Natural killer cell (primary cell): ENCODE results near the gene DAP3. TPM values are rescaled to one million over a fixed set of nuclear protein-coding genes. Genes with fewer than 3 reads are reported as not detected.
"Not testable (repeated sequence)": the region's sequence is repeated elsewhere in the genome, so short reads cannot be mapped to it uniquely, and the experiment has no call there.

Experiments used
- ATAC-seq, 3 donors: fragments of 150-1000 bp in 2 of 3; fragments of 200-7000 bp in 1 of 3; cut with Tn5 transposase; 1 replicate in 1 of 3; 2 replicates in 2 of 3; pipeline ENCODE4 v1.10.0; 2021; ENCODE audit warnings: mild to moderate bottlenecking in 2 of 3, moderate library complexity in 2 of 3
- DNase-seq, 2 donors: peaks; one replicate each; pipeline versions ENCODE4 v3.0.0 to v3.0.0-alpha.2; 2013 to 2021; ENCODE audit warnings: mixed read lengths in 1 of 2
- H3K27ac ChIP-seq: one replicate; pipeline ENCODE4 v1.5.1; 2013; ENCODE audit warnings: mild to moderate bottlenecking, low read length
- H3K27me3 ChIP-seq: one replicate; pipeline ENCODE4 v1.6.1; 2013; ENCODE audit warnings: low read length; ENCODE audit not compliant: control insufficient read depth, insufficient read depth
- H3K36me3 ChIP-seq: one replicate; pipeline ENCODE4 v1.6.1; 2013; ENCODE audit warnings: low read length; ENCODE audit not compliant: control insufficient read depth, insufficient read depth
- H3K4me1 ChIP-seq: one replicate; pipeline ENCODE4 v1.6.1; 2013; ENCODE audit warnings: low read length; ENCODE audit not compliant: control insufficient read depth, insufficient read depth
- H3K4me3 ChIP-seq: one replicate; pipeline ENCODE4 v1.5.1; 2013; ENCODE audit warnings: low read length
- H3K9me3 ChIP-seq: one replicate; pipeline ENCODE4 v1.6.1; 2013; ENCODE audit warnings: low read length; ENCODE audit not compliant: control insufficient read depth, insufficient read depth
- H3K27ac Mint-ChIP-seq, 2 donors: one replicate each; pipeline ENCODE4 v1.8.0; 2022; ENCODE audit warnings: mild to moderate bottlenecking in 2 of 2, mixed read lengths in 2 of 2, moderate library complexity in 1 of 2
- H3K27me3 Mint-ChIP-seq, 2 donors: one replicate each; pipeline ENCODE4 v1.8.0; 2022; ENCODE audit warnings: low read depth in 2 of 2, mixed read lengths in 2 of 2
- H3K36me3 Mint-ChIP-seq: one replicate; pipeline ENCODE4 v1.8.0; 2022; ENCODE audit warnings: mixed read lengths
- H3K4me1 Mint-ChIP-seq, 2 donors: one replicate each; pipeline ENCODE4 v1.8.0; 2022; ENCODE audit warnings: mixed read lengths in 2 of 2
- H3K4me3 Mint-ChIP-seq: one replicate; pipeline ENCODE4 v1.8.0; 2022; ENCODE audit warnings: mild to moderate bottlenecking, moderate library complexity, mixed read lengths
- H3K9me3 Mint-ChIP-seq, 2 donors: one replicate each; pipeline ENCODE4 v1.8.0; 2022; ENCODE audit warnings: mixed read lengths in 2 of 2
- WGBS: methylation state at CpG from one replicate; pipeline ENCODE4 v1.1.7; 2013; ENCODE audit warnings: missing lambda C conversion rate; ENCODE audit not compliant: insufficient coverage; 5-methylcytosine and 5-hydroxymethylcytosine counted together
- intact Hi-C: fragments of 100-400 bp; cut with micrococcal nuclease; formaldehyde crosslinking; loops from one replicate; pipeline ENCODE4 v1.14.2; 2022
- total RNA-seq, 4 donors: library from RNA; stranded (reverse); fragments of 120-200 nt in 1 of 4; gene quantifications; one replicate each; pipeline versions ENCODE4 v1.2.3 to v1.2.4, GENCODE V29; 2013 to 2022
- TF ChIP-seq, protein P1 (sequence below): fragments of 200-600 bp; IDR thresholded peaks from one replicate; pipeline ENCODE4 v1.8.0; 2022; ENCODE audit warnings: antibody characterized with exemption

DAP3 gene
- total RNA-seq, 3 donors from 2014 or later (not counting 1 experiment from before 2014, with no cell fraction given) = 83.9 to 97.5 (median 96.4) TPM

DNA sequence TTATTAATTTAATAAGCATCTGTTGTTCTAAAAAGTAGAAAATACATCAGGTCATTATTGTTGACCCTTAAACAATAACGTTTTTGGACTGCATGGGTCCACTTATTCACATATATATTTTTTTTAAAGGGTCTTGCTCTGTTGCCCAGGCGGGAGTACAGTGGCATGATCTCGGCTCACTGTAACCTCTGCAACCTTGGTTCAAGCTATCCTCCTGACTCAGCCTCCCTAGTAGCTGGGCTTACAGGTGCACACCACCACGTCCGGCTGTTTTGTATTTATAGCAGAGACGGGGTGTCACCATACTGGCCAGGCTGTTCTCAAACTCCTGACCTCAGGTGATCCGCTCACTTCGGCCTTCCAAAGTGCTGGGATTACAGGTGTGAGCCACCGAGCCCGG lies 53.0 kb downstream of the DAP3 start:
- intact Hi-C loops = no loop called here
- Mint-ChIP-seq H3K27ac (no peak overlapping the region), H3K27me3 (no peaks in the 10 kb centered on the region), H3K4me1 (peaks cover 7 to 9% of the 10 kb centered on the region in 2 donors), H3K4me3 (no peak overlapping the region), H3K9me3 (no peaks in the 10 kb centered on the region), H3K36me3 (no peaks in the 10 kb centered on the region)
- no peak for DNase-seq
- no peak for ATAC-seq
- 87% methylated on average over 10 of the region's 10 CpGs for WGBS
- Histone ChIP-seq H3K27ac (no peak overlapping the region), H3K27me3 (no peaks in the 10 kb centered on the region), H3K4me1 (peaks cover 10% of the 10 kb centered on the region), H3K9me3 (no peaks in the 10 kb centered on the region), H3K4me3 (no peak overlapping the region), H3K36me3 (peaks cover 15% of the 10 kb centered on the region)
- TF ChIP-seq, protein P1, sequence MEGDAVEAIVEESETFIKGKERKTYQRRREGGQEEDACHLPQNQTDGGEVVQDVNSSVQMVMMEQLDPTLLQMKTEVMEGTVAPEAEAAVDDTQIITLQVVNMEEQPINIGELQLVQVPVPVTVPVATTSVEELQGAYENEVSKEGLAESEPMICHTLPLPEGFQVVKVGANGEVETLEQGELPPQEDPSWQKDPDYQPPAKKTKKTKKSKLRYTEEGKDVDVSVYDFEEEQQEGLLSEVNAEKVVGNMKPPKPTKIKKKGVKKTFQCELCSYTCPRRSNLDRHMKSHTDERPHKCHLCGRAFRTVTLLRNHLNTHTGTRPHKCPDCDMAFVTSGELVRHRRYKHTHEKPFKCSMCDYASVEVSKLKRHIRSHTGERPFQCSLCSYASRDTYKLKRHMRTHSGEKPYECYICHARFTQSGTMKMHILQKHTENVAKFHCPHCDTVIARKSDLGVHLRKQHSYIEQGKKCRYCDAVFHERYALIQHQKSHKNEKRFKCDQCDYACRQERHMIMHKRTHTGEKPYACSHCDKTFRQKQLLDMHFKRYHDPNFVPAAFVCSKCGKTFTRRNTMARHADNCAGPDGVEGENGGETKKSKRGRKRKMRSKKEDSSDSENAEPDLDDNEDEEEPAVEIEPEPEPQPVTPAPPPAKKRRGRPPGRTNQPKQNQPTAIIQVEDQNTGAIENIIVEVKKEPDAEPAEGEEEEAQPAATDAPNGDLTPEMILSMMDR = no peak

DNA sequence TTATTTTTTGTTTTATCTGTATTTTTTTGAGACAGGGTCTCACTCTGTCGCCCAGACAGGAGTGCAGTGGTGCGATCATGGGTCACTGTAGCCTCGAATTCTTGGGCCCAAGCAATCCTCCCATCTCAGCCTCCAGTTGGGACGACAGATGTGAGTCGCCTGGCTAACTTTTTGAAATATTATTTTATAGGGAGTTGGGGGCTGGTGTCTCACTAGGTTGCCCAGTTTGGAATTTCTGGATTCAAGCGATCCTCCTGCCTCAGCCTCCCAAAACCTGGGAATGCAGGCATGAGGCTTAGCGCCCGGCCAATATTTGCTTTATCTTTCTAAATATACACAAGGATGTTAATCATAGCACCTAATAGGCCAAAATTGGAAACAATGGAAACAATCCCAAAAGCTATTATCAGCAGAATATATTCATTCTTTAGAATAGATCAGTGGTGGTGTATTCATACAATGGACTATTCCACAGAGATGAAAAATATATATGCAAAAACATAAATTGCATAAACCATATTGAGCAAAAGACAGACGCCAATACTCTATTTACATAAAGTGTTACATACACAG lies 55.9 kb downstream of the DAP3 start:
- Histone ChIP-seq H3K27me3 (no peaks in the 10 kb centered on the region), H3K4me3 (peak overlapping the region; percentile 46), H3K4me1 (peaks cover 10% of the 10 kb centered on the region), H3K9me3 (no peaks in the 10 kb centered on the region), H3K36me3 (no peaks in the 10 kb centered on the region), H3K27ac (peak overlapping the region; percentile 19)
- intact Hi-C loops = no loop called here
- Mint-ChIP-seq H3K9me3 (no peaks in the 10 kb centered on the region), H3K4me3 (peak overlapping the region; percentile 100), H3K4me1 (peaks cover 7 to 9% of the 10 kb centered on the region in 2 donors), H3K27me3 (no peaks in the 10 kb centered on the region), H3K36me3 (no peaks in the 10 kb centered on the region), H3K27ac (peak overlapping the region; percentile 88 to 93)
- ATAC-seq = no peak
- 96% methylated on average over 7 of the region's 9 CpGs for WGBS
- TF ChIP-seq, protein P1 = no peak
- no peak for DNase-seq

DNA sequence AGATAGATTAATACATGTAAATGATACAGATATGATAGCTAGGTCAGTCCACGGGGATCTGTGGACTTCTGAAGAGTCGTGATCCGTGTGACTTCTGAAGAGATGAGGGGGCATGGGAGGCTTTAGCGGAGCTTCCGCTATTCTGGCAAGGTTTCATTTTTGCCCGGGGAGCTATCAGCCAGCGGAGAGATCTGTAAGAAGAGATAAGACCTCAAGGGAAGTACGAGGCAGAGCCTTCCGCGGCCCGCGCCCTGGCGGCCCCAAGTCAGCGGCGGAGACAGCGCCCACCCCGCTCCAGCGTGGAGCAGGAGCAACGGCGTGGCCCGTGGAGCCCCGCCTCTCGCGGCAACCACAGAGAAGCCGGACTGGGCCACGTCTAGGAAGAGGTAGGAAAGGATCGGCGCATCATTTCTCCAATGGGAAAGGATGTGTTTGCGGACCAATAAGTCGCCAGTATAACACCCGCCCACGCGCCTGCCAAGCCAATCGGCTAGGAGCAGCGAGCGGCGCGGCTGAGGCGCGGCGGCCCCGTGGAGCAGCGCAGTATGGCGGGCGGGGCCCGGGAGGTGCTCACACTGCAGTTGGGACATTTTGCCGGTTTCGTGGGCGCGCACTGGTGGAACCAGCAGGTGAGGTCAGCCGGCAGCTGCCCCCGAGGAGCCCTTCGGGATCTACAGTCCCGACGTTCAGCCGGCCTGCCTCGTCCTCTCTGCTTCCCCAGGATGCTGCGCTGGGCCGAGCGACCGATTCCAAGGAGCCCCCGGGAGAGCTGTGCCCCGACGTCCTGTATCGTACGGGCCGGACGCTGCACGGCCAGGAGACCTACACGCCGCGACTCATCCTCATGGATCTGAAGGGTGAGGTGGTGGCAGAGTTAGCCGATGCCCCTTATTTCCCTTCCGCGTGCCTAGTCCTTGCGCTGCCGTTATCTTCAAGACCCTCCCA lies 56.7 kb downstream of the DAP3 start:
- DNase-seq (peak; percentile 75 to 93), ATAC-seq (peak; percentile 94 to 97 (median 95))
- WGBS = under 1% methylated on average over 32 of the region's 77 CpGs
- H3K4me1 Mint-ChIP-seq, H3K4me1 ChIP-seq, H3K36me3 ChIP-seq, H3K36me3 Mint-ChIP-seq, H3K9me3 ChIP-seq, H3K27me3 Mint-ChIP-seq, H3K27me3 ChIP-seq, intact Hi-C loops, H3K9me3 Mint-ChIP-seq: not testable (repeated sequence)
- Mint-ChIP-seq H3K27ac (peak overlapping the region; percentile 88 to 93), H3K4me3 (peak overlapping the region; percentile 100)
- Histone ChIP-seq H3K27ac (peak overlapping the region; percentile 19), H3K4me3 (peak overlapping the region; percentile 46)

DNA sequence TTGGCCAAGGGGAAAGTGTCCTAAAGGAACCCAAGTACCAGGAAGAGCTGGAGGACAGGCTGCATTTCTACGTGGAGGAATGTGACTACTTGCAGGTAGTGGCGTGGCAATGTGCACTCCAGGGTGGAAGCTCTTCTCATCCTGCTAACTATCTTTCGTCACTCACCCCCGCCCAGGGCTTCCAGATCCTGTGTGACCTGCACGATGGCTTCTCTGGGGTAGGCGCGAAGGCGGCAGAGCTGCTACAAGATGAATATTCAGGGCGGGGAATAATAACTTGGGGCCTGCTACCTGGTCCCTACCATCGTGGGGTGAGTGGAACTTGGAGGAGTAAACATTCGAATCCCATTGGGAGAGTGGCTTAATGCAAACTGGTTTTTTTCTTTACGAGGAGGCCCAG lies 58.7 kb downstream of the DAP3 start:
- H3K4me3 ChIP-seq, DNase-seq, H3K9me3 Mint-ChIP-seq, H3K27me3 Mint-ChIP-seq, H3K27ac ChIP-seq, H3K36me3 ChIP-seq, H3K4me3 Mint-ChIP-seq, H3K9me3 ChIP-seq, H3K4me1 Mint-ChIP-seq, intact Hi-C loops, H3K4me1 ChIP-seq, ATAC-seq, H3K27me3 ChIP-seq, H3K36me3 Mint-ChIP-seq, H3K27ac Mint-ChIP-seq: not testable (repeated sequence)
- WGBS = 93% methylated on average over 7 of the region's 12 CpGs

DNA sequence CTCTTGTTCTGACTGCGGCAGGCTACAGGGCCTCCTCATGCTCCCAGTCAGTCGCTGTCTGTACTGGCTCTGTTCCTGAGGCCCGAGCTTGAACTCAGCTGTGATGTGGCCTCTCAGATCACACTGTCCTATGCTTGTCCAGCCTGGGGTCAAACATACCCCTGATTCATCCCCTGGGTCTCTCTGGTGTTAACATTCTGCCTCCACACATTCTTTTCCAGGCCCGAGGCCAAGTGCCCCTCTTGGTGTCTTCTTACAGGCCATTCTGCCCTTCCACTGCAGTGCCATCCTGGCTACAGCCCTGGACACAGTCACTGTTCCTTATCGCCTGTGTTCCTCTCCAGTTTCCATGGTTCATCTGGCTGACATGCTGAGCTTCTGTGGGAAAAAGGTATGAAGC lies 59.2 kb downstream of the DAP3 start:
- DNase-seq, H3K4me1 ChIP-seq, ATAC-seq, intact Hi-C loops, H3K36me3 Mint-ChIP-seq, H3K9me3 ChIP-seq, H3K27me3 ChIP-seq, H3K4me3 ChIP-seq, H3K27me3 Mint-ChIP-seq, H3K9me3 Mint-ChIP-seq, H3K4me1 Mint-ChIP-seq, H3K27ac ChIP-seq: not testable (repeated sequence)
- peaks cover 15% of the 10 kb centered on the region for H3K36me3 ChIP-seq
- 97% methylated on average over 4 of the region's 5 CpGs for WGBS
- H3K4me3 Mint-ChIP-seq = peak overlapping the region; percentile 2
- H3K27ac Mint-ChIP-seq = peak overlapping the region in 1 of 2 donors; percentile 56

DNA sequence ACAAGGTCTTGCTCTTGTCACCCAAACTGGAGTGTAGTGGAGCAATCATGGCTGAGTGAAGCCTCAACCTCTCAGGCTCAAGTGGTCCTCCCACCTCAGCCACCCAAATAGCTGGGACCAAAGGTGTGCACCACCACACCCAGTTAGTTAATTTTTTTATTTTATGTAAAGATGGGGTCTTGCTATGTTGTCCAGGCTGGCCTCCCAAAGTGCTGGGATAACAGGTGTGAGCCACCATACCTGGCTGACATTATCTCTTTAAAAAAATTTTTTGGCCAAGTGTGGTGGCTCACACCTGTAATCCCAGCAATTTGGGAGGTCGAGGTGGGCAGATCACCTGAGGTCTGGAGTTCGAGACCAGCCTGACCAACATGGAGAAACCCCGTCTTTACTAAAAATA lies 70.1 kb downstream of the DAP3 start:
- ATAC-seq, H3K27ac ChIP-seq, H3K9me3 ChIP-seq, H3K4me1 Mint-ChIP-seq, H3K27me3 Mint-ChIP-seq, DNase-seq, H3K4me3 Mint-ChIP-seq, H3K4me3 ChIP-seq, H3K4me1 ChIP-seq, H3K27me3 ChIP-seq, H3K27ac Mint-ChIP-seq, H3K9me3 Mint-ChIP-seq, intact Hi-C loops: not testable (repeated sequence)
- peaks cover 69% of the 10 kb centered on the region for H3K36me3 ChIP-seq
- peaks cover 25% of the 10 kb centered on the region for H3K36me3 Mint-ChIP-seq
- WGBS = 99% methylated on average over 3 of the region's 3 CpGs
